CD4-positive, alpha-beta T cell treated with Interferon alpha-2 for 1 hour (primary cell): ENCODE results near the gene KRTAP10-7.
"Not testable (repeated sequence)": the region's sequence is repeated elsewhere in the genome, so short reads cannot be mapped to it uniquely, and the experiment has no call there.

Experiments used
- DNase-seq, 2 donors: peaks; one replicate each; pipeline ENCODE4 v3.0.0-alpha.2; 2020 to 2022

The KRTAP10-7 gene

DNA sequence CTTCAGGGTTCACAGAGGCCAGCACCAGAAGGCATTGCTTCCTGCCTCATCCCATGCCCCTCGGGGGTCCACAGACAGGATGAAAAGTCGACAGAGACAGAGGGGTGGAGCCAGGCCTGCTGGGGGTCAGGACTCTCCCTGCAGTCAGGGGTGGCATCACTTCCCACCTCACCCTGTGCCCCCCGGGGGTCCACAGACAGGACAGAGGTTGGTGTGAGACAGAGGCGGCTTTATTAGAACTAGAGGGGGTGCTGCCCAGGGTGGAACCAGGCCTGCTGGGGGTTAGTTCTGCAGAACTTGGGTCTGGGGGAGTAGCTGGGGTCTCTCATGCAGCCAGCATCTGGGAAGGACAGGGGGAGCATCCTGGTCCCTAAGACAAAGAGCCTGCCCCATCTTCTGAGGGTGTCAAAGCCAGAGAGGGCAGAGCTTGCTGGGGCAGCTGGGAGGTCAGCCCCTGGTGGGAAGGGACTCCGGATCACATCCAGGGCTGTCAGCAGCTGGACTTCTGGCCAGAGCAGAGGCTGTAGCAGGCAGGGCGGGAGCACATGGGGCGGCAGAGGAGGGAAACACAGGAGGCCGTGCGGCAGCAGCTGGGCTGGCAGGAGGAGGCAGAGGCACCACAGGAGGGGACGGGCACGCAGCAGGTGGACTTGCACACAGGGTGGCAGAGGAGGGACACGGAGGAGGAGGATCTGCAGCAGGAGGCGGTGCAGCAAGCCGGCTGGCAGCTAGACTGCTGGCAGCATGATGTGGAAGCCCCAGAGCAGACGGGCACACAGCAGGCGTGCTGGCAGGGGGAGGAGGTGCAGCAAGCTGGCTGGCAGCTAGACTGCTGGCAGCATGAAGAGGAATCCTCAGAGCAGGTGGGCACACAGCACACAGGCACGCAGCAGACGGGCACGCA is 9.2 kb upstream of the KRTAP10-7 start:
- DNase-seq, result not testable (repeated sequence)

- DNase-seq, result not testable (repeated sequence)
These were observed 8.6 kb upstream of the KRTAP10-7 start for GRCh38 chr21:44591801-44592130.

DNA sequence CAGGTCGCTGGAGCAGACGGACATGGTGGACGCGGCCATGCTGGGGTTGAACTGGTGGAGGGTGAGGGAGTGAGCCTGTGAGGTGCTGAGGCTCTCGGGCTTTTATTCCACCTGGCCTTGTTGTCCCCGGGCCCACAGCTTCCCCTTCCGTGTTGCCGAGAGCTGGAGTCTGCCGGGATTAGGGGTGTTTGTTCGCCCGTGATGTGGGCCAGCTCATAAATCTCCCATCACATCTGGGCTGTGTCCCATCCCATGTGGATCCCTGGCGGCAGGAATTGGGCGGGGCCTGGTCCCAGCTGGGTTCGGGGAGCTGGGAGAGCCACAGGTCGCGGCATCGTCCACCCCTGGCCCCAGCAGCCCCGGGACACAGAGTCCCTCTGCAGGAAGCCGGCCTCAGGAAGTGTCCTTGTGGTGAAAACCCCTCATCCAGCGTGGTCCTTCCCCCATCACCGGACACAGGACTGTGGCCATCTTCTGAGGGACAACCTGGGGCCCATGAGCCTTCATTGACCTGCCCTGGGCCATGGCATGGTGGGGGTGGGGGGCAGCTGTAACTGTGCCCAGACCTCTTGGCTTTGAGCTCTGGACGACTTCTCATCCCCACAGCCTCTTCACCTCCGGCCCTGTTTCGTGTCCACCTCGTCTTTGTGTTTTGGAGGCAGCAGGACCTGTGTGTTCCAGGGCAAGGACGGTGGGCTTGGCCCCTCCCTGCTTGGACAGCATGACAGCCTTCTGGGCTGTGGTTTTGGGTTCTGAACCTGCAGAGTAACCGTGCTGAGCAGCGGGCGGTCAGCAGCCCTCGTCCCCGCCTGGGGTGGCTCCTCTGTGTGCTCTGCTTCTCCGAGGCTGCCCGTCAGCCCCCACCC is 7.7 kb upstream of the KRTAP10-7 start, which contains the start of gene KRTAP10-6:
Gene KRTAP10-6, minus strand, starts transcription at position 60 of the 866 bp plus-strand sequence. Its CDS starts 21 bp downstream, at position 39.
- DNase-seq, result no peak

DNA sequence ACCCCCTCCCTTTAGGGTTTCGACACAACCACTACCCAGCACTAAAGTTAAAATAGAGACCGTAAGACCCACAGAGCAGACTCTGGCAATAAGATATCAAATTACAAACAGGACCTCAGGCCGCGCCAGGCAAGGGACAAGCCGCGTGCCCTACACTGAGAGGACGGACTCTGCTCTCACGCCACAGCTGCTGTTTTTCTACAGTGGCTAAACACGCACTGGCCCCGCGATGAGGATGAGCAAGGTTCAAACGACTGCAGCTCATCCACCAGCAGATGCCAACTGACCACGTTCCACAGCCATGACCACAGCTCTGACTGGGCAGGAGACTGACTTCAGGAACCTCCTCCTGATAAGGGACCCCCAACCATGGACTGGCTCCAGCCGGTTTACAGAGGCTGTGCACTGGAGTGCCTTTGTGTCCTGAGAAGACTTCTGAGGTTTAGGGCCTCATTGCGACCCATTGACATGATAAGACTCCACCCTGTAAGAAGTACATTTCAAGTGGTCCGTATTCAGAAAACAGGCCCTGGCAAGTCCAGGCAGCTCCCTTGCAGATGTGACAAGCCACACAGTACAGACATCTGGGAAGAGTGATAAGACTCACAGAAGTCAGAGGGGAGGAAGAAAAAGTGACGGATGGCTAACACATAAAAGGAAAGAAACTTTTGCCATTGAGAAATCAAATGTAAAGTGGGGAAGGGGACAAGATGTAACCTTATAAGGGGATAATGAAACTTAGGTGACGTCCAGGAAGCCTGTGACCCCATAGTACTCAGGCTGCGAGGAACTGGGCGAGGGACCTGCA is 6.6 kb upstream of the KRTAP10-7 start:
- DNase-seq, result no peak

- DNase-seq, result no peak
These were observed 5.9 kb upstream of the KRTAP10-7 start for GRCh38 chr21:44594406-44594916.

DNA sequence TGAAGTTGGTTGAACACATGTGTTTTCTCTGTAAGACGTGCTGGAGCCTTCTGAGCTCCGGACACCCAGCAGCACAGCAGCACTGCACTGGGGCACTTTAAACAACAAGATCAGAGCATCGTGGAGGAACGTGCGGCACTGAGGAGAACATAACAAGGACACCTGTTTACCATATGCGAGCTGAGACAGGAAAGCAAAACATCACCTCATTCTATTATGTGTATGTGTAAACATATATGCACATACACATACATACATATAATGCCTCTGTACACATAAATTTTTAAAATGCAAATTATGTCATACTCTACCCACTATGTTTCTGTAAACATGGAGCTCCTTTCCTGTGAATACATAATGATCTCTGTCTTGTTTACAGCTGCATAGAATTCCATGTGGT is 4.9 kb upstream of the KRTAP10-7 start:
- no peak for DNase-seq

GRCh38 chr21:44596068-44596725 is 4.2 kb upstream of the KRTAP10-7 start:
- no peak for DNase-seq

- DNase-seq, result no peak
These were observed 2.3 kb upstream of the KRTAP10-7 start for GRCh38 chr21:44598061-44598460.

DNA sequence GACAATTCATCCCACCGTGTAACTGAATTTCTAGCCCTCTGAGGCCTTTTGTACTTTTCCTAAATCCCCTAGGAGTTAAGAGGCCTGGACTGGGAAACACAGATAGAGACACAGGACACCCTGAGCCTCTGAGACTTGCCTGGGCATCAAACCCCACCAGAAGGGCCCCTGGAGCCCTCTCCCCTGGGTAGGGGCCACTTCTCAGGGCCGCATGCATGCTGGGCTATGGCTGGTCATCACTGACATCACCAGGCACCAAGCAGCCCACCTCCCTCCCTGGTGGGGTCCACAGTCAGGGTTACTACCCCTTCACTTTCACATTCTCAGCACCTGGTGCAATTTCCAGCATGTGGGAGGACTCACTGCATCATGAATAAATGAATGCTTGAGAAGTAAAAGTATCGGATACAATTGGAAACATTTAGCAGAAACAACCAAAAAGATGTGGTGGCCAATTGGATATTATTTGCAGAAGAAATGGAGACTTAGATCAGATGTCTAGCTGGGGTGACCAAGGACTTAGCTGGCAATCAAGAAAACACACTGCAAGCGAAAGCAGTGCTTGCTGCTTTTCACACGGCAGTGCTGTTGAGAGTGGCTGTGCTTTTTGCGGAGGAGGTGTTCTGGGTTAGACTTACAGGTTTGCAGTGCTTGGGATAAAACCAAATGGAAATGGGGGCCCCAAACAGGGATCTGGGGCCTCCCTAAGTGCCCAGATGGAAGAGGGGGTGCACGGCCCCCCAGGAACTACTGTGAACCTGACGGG is 950 bp upstream of the KRTAP10-7 start:
- DNase-seq, result no peak

- not testable (repeated sequence) for DNase-seq
These were observed 694 bp downstream of the KRTAP10-7 start for GRCh38 chr21:44601091-44601490.

- DNase-seq, result no peak
These were observed 1.4 kb downstream of the KRTAP10-7 start for GRCh38 chr21:44601596-44602462.

- no peak for DNase-seq
These were observed 2.1 kb downstream of the KRTAP10-7 start for GRCh38 chr21:44602463-44602850.

- no peak for DNase-seq
These were observed 2.9 kb downstream of the KRTAP10-7 start for GRCh38 chr21:44603109-44603875.

- no peak for DNase-seq
These were observed 3.5 kb downstream of the KRTAP10-7 start for GRCh38 chr21:44603911-44604310.

GRCh38 chr21:44606495-44606894 is 6.1 kb downstream of the KRTAP10-7 start:
- no peak for DNase-seq

DNA sequence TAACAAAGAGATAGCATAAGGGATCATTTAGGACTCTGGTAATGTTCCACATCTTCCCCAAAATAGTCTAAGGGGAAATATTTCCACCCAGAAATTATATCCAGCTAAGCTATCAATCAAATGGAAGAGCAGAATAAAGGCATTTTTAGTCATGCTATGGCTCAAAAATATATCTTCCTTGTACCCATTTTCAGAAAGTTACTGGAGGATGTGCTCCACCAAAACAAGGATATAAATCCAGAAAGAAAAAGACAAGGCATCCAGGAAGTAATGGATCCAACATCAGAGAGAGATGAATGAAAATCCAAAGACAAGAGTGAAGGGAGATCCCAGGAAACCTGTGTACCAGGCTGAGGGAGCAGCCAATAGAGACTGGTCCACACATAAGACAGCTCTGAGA is 8.8 kb downstream of the KRTAP10-7 start:
- DNase-seq, result no peak

DNA sequence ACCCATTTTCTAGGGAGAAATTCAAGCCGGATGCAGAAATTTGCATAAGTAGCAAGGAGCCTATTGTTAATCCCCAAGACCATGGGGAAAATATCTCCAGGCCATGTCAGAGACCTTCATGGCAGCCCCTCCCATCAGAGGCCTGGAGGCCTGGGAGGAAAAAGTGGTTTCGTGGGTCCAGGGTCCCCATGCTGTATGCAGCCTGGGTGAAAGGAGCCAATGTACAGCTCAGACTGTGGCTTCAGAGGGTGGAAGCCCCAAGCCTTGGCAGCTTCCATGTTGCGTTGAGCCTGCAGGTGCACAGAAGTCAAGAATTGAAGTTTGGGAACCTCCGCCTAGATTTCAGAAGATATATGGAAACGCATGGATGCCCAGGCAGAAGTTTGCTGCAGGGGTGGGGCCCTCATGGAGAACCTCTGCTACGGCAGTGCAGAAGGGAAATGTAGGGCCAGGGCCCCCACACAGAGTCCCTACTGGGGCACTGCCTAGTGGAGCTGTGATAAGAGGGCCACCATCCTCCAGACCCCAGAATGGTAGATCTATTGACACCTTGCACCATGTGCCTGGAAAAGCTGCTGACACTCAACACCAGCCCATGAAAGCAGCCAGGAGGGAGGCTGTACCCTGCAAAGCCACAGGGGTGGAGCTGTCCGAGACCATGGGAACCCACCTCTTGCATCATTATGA is 9.9 kb downstream of the KRTAP10-7 start:
- DNase-seq, result not testable (repeated sequence)

DNA sequence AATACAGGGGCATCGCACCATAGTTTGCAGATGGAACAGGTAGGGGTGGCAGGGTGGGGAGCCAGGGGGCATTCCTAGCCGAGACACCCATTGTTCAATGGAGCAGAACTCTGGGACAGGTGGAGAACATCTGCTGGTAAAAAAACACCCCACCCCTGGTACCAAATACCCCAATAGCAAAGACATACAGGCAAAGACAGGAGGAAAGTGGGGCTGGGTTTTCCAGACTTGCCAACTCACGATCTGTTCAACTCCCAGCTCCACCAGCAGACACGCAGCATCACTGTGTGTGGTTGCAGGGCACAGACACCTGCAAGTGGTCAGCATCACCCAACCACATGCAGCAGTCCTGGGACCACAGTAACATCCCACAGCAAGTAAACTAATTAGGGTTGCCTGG is 11.2 kb downstream of the KRTAP10-7 start:
- DNase-seq, result no peak

- DNase-seq, result no peak
These were observed 11.7 kb downstream of the KRTAP10-7 start, which contains the start of gene KRTAP10-8 for GRCh38 chr21:44612029-44612486. KRTAP10-8 (plus strand) TSS chr21:44612079; CDS start chr21:44612101, 22 bp downstream.
